Regular cardiac myocyte (primary cell): Measurements from ENCODE around the gene SLC16A8. TPM values are rescaled to one million over a fixed set of nuclear protein-coding genes. Genes with fewer than 3 reads are reported as not detected.

Experiments
- total RNA-seq: library from RNA; depleted of rRNA; stranded (reverse); fragments of >200 nt; gene quantifications from 2 replicates; pipeline ENCODE4 v1.2.3, GENCODE V29; 2014

SLC16A8 gene, protein sequence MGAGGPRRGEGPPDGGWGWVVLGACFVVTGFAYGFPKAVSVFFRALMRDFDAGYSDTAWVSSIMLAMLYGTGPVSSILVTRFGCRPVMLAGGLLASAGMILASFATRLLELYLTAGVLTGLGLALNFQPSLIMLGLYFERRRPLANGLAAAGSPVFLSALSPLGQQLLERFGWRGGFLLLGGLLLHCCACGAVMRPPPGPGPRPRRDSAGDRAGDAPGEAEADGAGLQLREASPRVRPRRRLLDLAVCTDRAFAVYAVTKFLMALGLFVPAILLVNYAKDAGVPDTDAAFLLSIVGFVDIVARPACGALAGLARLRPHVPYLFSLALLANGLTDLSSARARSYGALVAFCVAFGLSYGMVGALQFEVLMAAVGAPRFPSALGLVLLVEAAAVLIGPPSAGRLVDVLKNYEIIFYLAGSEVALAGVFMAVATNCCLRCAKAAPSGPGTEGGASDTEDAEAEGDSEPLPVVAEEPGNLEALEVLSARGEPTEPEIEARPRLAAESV
- total RNA-seq = 0.38 and 0.85 TPM in 2 replicates

DNA sequence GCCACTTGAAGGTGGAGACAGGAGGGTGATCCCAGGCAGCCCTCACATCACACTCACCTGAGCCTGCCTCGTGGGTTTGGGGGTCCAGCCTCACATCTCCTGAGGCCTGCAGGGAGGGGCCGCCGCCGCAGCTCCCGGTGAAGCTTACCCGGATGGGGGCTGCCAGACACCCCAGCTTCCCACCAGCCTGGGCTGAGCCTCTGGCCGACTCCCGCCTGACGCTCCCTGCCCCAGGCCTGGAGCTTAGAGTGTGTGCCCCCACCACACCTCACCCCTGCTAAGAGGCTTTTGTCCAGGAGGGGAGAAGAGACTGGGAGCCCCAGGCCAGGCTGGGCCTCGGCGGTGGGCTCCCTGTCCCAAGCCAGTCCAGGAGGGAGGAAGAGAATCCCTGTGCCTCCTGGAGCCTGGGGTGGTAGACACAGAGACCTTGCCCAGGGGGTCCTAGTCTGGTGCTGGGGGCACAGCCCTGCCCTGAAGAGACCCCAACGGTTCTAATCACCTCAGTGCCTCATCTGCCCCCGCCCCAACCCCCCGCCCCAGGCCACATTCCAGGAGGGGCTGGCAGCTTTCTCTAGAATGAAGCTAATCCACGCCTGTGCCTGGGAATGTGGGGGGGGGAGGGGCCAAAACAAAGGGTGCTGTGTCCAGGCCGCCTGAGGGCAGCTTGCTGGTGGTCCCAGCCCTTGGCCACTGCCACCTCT is at the start of gene SLC16A8:
Gene SLC16A8, minus strand, starts transcription at position 254 of the 701 bp plus-strand sequence. CDS start 1,311 bp downstream, outside the sequence.

DNA sequence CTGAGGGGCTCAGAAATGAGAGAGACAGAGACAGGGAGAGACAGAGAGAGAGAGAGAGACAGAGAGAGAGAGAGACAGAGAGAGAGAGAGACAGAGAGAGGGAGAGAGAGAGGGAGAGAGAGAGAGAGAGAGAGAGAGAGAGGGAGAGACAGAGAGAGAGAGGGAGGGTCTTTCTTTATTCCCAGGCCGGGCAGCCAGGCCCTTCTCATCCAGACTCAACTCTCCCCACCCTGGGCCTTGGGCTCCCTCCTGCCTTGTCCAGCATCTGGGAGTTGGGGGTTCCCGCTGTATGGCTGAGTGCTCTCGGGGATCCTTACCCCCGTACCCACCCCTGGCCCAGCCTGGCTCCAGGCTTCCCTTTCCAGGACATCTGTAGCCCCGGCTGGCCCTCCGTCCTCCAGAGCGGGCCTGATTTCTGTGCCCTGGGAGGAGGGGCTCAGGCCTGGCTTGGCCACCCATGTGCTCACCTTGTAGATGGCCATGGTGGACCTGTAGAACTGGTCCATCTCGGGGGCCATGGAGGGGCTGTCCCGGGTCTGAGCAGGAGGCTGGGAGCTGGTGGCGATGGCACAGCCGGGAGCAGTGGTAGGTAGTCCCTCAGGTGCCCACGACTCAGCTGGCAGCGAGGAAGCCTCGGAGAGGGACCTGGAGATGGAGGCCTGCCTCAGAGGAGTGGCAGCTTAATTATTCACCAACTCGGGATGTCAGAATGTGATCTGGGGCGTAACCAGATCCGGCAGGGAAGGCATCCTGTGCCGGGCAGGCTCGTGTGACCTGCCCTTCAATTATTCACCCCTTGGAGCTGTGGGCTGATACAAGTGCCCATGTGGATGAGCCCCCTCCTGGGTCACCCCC is 26.3 kb upstream of the SLC16A8 start, which contains the start of gene BAIAP2L2:
Gene BAIAP2L2, minus strand, starts transcription at position 677 of the 855 bp plus-strand sequence. Its CDS starts 159 bp downstream, at position 518.

DNA sequence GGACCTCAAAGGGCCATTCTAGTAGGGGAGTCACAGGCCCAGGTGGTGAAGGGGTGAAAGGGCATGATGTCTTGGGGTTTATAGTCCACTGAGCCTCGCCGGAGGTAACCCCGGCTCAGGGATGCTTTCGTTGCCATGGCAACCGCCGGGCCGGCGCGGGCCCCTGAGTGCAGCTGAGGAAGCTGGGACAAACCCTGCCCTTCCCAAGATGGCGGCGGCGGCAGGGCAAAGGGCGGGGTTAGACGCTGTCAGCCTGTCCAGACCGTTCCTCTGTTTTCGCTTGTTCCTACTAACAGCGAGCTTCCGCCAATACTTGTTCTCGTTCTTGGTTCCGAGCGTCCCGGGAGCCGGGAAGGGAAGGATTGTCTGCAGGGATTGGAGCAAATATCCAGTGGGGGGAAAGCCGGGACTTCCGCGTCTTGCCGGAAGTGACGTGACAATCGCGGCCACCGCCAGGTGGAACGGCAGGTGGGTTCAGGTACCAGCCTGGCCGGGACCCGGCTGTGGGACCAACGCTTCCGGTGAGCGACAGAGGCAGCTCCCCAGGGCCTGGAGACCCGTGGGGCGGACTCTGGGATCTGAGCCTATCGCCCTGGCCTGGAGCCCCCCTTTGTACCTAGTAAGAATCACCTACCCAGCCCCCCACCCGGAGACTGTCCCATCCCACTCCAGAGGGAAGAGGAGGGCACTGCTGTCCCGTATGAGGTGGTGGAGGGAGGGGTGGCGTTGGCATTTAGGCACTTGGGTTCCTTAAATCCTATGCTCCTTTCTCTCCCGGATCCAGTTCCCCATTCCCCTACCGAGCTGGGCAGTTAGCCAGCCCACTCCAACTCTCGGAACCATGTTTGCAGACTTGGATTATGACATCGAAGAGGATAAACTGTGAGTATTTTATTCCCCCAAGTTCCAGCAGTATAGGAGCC is 26.8 kb downstream of the SLC16A8 start, which contains the start of gene PICK1:
Gene PICK1, plus strand, starts transcription at position 436 of the 923 bp plus-strand sequence. Its CDS starts 406 bp downstream, at position 842.

Other genes with a start within 250 kb of the SLC16A8 start
- 29.3 and 44.7 TPM in 2 replicates for gene ANKRD54, start 239.8 kb downstream of the SLC16A8 start, total RNA-seq
- gene EIF3L, start 234.8 kb downstream of the SLC16A8 start, total RNA-seq = 294 and 332 TPM in 2 replicates
- 18.6 and 30.7 TPM in 2 replicates for gene MICALL1, start 177.9 kb downstream of the SLC16A8 start, total RNA-seq
- gene C22orf23, start 130.6 kb downstream of the SLC16A8 start, total RNA-seq = 0.19 and 0.85 TPM in 2 replicates
- 30.4 and 84.0 TPM in 2 replicates for gene POLR2F, start 130.5 kb downstream of the SLC16A8 start, total RNA-seq
- gene SOX10, start 99.6 kb downstream of the SLC16A8 start, total RNA-seq = not detected in 2 replicates
- gene PICK1, start 26.8 kb downstream of the SLC16A8 start, total RNA-seq = 11.8 and 14.0 TPM in 2 replicates
- 0.56 and 1.7 TPM in 2 replicates for gene BAIAP2L2, start 26.5 kb upstream of the SLC16A8 start, total RNA-seq
- 5.8 and 18.3 TPM in 2 replicates for gene PLA2G6, start 97.6 kb upstream of the SLC16A8 start, total RNA-seq
- gene MAFF, start 117.8 kb upstream of the SLC16A8 start, total RNA-seq = 41.6 and 69.9 TPM in 2 replicates
- gene TMEM184B, start 188.8 kb upstream of the SLC16A8 start, total RNA-seq = 22.8 and 27.2 TPM in 2 replicates
- gene CSNK1E, start 233.2 kb upstream of the SLC16A8 start, total RNA-seq = 122 and 123 TPM in 2 replicates